ENCODE measurements around the gene RNGTT.

RNGTT gene

DNA sequence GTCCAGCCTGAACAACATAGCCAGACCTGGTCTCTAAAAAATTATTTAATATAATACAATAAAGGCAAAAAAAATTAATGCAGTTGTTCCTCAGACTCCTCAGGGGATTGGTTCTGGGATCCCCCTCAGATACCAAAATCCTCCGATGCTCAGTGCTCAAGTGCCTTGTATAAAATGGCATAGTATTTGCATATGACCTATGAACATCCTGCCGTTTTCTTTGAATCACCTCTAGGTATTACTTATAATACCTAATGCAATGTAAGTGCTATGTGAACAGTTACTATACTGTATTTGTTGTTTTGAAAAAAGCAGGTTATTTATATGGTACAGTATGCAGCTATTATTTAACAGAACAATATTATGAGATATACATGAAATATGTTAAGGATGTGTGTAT, 43.3 kb downstream of the RNGTT start:
- TF ChIP-seq, protein P1, sequence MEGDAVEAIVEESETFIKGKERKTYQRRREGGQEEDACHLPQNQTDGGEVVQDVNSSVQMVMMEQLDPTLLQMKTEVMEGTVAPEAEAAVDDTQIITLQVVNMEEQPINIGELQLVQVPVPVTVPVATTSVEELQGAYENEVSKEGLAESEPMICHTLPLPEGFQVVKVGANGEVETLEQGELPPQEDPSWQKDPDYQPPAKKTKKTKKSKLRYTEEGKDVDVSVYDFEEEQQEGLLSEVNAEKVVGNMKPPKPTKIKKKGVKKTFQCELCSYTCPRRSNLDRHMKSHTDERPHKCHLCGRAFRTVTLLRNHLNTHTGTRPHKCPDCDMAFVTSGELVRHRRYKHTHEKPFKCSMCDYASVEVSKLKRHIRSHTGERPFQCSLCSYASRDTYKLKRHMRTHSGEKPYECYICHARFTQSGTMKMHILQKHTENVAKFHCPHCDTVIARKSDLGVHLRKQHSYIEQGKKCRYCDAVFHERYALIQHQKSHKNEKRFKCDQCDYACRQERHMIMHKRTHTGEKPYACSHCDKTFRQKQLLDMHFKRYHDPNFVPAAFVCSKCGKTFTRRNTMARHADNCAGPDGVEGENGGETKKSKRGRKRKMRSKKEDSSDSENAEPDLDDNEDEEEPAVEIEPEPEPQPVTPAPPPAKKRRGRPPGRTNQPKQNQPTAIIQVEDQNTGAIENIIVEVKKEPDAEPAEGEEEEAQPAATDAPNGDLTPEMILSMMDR (IDR thresholded peaks at IDR 0.05; ENCODE audit: low read depth, low read length): no peak
- TF ChIP-seq, protein P2, sequence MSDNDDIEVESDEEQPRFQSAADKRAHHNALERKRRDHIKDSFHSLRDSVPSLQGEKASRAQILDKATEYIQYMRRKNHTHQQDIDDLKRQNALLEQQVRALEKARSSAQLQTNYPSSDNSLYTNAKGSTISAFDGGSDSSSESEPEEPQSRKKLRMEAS (IDR thresholded peaks at IDR 0.05; ENCODE audit: low read depth, low read length): no peak
- TF ChIP-seq MYC (IDR thresholded peaks at IDR 0.05; ENCODE audit: low read depth, low read length): no peak
- H3K4me3 ChIP-seq (ENCODE audit: low read depth, low read length): no peak overlapping the region
- no peak for DNase-seq (ENCODE audit: low read depth)

DNA sequence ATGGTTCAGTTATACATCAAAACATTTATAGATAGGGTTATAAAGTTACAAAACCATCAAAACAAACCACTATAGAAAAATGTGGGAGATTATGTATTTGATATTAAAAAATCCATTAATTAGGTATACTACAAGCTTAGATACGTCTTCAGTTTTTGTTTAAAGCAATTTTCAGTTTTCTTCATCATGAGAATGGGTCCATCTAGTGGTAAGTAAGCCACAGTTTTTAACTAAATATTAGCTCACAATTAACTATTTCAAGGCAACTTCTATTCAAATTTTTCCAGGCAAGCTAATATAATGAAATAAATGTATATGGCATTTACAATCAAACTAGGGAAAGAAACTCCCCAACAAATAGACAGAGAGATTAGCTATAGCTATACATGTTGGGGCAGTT, 44.4 kb downstream of the RNGTT start:
- no peak overlapping the region for H3K4me3 ChIP-seq (ENCODE audit: low read depth, low read length)
- TF ChIP-seq MYC (IDR thresholded peaks at IDR 0.05; ENCODE audit: low read depth, low read length) (no peak), POLR2A (IDR thresholded peaks at IDR 0.05; ENCODE audit: extremely low read depth, insufficient read length) (no peak)
- TF ChIP-seq, protein P2 (IDR thresholded peaks at IDR 0.05; ENCODE audit: low read depth, low read length): no peak
- TF ChIP-seq, protein P1 (IDR thresholded peaks at IDR 0.05; ENCODE audit: low read depth, low read length): no peak
- DNase-seq (ENCODE audit: low read depth): no peak

DNA sequence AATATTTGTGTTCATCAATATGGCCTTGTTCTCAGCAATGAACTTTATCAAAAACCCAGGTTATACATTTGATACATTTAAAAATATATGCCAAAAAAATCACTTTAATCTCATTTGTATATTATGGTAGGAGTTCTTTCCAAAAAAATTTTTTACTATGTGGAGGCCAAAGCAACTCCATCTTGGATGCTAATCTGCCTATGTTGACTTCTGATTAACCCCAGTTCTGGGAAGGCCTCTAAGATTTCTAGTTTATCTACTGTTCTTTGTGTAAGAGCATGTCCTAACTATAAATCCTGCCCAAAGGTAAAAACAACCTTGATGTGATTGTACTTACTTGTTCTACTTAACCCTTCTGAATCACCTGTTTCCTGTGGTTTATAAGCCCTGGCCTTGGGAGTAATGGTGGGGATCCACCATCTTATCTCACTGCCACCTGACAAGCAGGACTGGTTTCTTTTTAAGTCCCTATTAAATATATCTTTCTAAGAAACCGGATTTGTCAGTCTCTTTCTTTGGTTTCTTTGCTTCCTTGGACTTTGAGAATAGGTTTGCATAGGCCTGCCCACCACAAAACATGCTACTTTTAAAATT, 46.7 kb downstream of the RNGTT start:
- H3K4me3 ChIP-seq (ENCODE audit: low read depth, low read length): no peak overlapping the region
- DNase-seq (ENCODE audit: low read depth): no peak
- TF ChIP-seq, protein P2 (IDR thresholded peaks at IDR 0.05; ENCODE audit: low read depth, low read length): no peak

DNA sequence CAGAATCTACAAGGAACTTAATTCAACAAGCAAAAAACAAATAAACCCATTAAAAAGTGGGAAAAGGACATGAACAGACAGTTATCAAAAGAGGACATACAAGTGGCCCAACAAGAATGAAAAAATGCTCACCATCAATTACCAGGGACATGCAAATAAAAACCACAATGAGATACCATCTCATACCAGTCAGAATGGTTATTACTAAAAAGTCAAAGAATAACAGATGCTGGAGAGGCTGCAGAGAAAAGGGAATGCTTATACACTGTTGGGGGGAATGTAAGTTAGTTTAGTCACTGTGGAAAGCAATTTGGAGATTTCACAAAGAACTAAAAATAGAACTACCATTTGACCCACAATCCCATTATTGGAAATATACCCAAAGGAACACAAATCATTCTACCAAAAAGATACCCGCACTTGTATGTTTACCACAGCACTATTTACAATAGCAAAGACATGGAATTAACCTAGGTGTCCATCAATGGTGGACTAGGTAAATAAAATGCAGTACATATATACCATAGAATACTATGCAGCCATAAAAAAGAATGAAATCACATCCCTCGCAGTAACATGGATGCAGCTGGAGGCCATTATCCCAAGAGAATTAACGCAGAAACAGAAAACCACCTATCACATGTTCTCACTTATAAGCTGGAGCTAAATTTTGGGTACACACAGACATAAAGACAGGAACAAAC, 48.4 kb downstream of the RNGTT start:
- TF ChIP-seq, protein P1 (IDR thresholded peaks at IDR 0.05; ENCODE audit: low read depth, low read length): no peak
- TF ChIP-seq MYC (IDR thresholded peaks at IDR 0.05; ENCODE audit: low read depth, low read length): no peak
- TF ChIP-seq POLR2A (IDR thresholded peaks at IDR 0.05; ENCODE audit: extremely low read depth, insufficient read length): no peak
- TF ChIP-seq, protein P2 (IDR thresholded peaks at IDR 0.05; ENCODE audit: low read depth, low read length): no peak

DNA sequence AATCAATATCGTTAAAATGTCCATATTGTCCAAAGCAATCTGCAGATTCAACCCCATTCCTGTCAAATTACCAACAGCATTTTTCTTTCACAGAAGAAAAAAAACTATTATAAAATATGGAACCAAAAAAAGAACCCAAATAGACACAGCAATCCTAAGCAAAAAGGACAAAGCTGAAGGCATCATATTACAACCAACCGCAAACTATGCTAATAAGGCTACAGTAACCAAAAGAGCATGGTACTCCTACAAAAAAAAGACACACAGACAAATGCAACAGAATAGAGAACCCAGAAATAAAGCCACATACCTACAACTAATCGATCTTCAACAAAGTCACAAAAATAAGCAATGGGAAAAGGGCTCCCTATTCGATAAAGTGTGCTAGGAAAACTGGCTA, 49.2 kb downstream of the RNGTT start:
- TF ChIP-seq, protein P2 (IDR thresholded peaks at IDR 0.05; ENCODE audit: low read depth, low read length): no peak
- no peak for TF ChIP-seq MYC (IDR thresholded peaks at IDR 0.05; ENCODE audit: low read depth, low read length)
- TF ChIP-seq, protein P1 (IDR thresholded peaks at IDR 0.05; ENCODE audit: low read depth, low read length): no peak
- TF ChIP-seq POLR2A (IDR thresholded peaks at IDR 0.05; ENCODE audit: extremely low read depth, insufficient read length): no peak
- H3K4me3 ChIP-seq (ENCODE audit: low read depth, low read length): no peak overlapping the region
- no peak for DNase-seq (ENCODE audit: low read depth)

More for the DNA sequence above, 48.4 kb downstream of the RNGTT start:
- H3K4me3 ChIP-seq (ENCODE audit: low read depth, low read length): no peak overlapping the region
- no peak for DNase-seq (ENCODE audit: low read depth)

DNA sequence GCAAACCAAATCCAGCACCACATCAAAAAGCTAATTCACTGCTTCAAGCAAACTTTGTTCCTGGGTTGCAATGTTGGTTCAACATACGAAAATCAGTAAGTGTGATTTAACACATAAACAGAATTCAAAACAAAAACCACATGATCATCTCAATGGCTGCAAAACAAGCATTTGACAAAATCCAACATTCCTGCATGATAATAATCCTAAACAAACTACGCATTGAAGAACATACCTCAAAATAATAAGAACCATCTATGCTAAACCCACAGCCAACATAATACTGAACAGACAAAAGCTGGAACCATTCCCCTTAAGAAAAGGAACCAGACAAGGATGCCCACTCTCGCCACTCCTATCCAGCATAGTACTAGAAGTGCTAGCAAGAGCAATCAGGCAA, 49.9 kb downstream of the RNGTT start:
- H3K4me3 ChIP-seq (ENCODE audit: low read depth, low read length): no peak overlapping the region
- no peak for DNase-seq (ENCODE audit: low read depth)
- TF ChIP-seq, protein P2 (IDR thresholded peaks at IDR 0.05; ENCODE audit: low read depth, low read length): no peak
- TF ChIP-seq, protein P1 (IDR thresholded peaks at IDR 0.05; ENCODE audit: low read depth, low read length): no peak
- TF ChIP-seq POLR2A (IDR thresholded peaks at IDR 0.05; ENCODE audit: extremely low read depth, insufficient read length): no peak
- no peak for TF ChIP-seq MYC (IDR thresholded peaks at IDR 0.05; ENCODE audit: low read depth, low read length)

Data from NB4 (cell line).